Breast epithelium (tissue), 3 donors: ENCODE measurements around the gene PKMYT1.

Source experiments
- POLR2A ChIP-seq: fragments of 450-650 bp; IDR thresholded peaks from one replicate; pipeline ENCODE4 v1.6.1; 2016; ENCODE audit warnings: antibody characterized with exemption, mild to moderate bottlenecking, moderate library complexity
- POLR2AphosphoS5 ChIP-seq, 3 donors: sonication (generic); formaldehyde crosslinking; IDR thresholded peaks; one replicate each; pipeline ENCODE4 v1.6.1; 2017; ENCODE audit warnings: antibody characterized with exemption in 3 of 3
- TF ChIP-seq, protein P1 (sequence below), 3 donors: fragments of 450-650 bp; IDR thresholded peaks; one replicate each; pipeline ENCODE4 v1.5.1; 2016 to 2017; ENCODE audit warnings: antibody characterized with exemption in 3 of 3, mild to moderate bottlenecking in 3 of 3, moderate library complexity in 3 of 3

- TF ChIP-seq POLR2A (no peak), POLR2AphosphoS5 (IDR thresholded peaks at IDR 0.05) (no peak)
- TF ChIP-seq, protein P1, sequence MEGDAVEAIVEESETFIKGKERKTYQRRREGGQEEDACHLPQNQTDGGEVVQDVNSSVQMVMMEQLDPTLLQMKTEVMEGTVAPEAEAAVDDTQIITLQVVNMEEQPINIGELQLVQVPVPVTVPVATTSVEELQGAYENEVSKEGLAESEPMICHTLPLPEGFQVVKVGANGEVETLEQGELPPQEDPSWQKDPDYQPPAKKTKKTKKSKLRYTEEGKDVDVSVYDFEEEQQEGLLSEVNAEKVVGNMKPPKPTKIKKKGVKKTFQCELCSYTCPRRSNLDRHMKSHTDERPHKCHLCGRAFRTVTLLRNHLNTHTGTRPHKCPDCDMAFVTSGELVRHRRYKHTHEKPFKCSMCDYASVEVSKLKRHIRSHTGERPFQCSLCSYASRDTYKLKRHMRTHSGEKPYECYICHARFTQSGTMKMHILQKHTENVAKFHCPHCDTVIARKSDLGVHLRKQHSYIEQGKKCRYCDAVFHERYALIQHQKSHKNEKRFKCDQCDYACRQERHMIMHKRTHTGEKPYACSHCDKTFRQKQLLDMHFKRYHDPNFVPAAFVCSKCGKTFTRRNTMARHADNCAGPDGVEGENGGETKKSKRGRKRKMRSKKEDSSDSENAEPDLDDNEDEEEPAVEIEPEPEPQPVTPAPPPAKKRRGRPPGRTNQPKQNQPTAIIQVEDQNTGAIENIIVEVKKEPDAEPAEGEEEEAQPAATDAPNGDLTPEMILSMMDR (IDR thresholded peaks at IDR 0.05), result no peak
These were observed 30.3 kb upstream of the PKMYT1 start for GRCh38 chr16:3010510-3010909.
